HG03135 (cell line): ENCODE results near the gene SVIL.
A peak's percentile ranks its signal among the peaks of the same experiment; 100 is the strongest.

Source experiments
- ATAC-seq: cut with Tn5 transposase; IDR thresholded peaks from one replicate; pipeline ENCODE4 v1.9.1; 2021; ENCODE audit warnings: mild to moderate bottlenecking, moderate library complexity; ENCODE audit not compliant: unreplicated experiment

Gene SVIL

GRCh38 chr10:29650552-29650944, 15.8 kb upstream of the SVIL start:
- ATAC-seq: no peak

GRCh38 chr10:29649561-29650551, 15.1 kb upstream of the SVIL start:
- no peak for ATAC-seq

GRCh38 chr10:29648983-29649268, 14.2 kb upstream of the SVIL start:
- ATAC-seq: no peak

GRCh38 chr10:29648114-29648982, 13.6 kb upstream of the SVIL start:
- ATAC-seq: no peak

GRCh38 chr10:29647478-29647877, 12.7 kb upstream of the SVIL start:
- no peak for ATAC-seq

- ATAC-seq: no peak
These were observed 12.2 kb upstream of the SVIL start for GRCh38 chr10:29646960-29647461.

GRCh38 chr10:29646238-29646902, 11.6 kb upstream of the SVIL start:
- no peak for ATAC-seq

- no peak for ATAC-seq
These were observed 9.2 kb upstream of the SVIL start for GRCh38 chr10:29643771-29644501.

GRCh38 chr10:29642990-29643389, 8.2 kb upstream of the SVIL start:
- ATAC-seq: no peak

- ATAC-seq: no peak
These were observed 2.8 kb upstream of the SVIL start for GRCh38 chr10:29637537-29637936.

- no peak for ATAC-seq
These were observed 1.4 kb upstream of the SVIL start for GRCh38 chr10:29636178-29636577.

- peak; percentile 74 for ATAC-seq
These were observed 957 bp upstream of the SVIL start for GRCh38 chr10:29635711-29636144.

GRCh38 chr10:29634105-29634504, 666 bp downstream of the SVIL start:
- no peak for ATAC-seq

GRCh38 chr10:29631049-29631339, 3.8 kb downstream of the SVIL start:
- no peak for ATAC-seq

GRCh38 chr10:29630205-29631048, 4.3 kb downstream of the SVIL start:
- ATAC-seq: no peak

- no peak for ATAC-seq
These were observed 5.8 kb downstream of the SVIL start for GRCh38 chr10:29628912-29629526.

GRCh38 chr10:29628311-29628710, 6.5 kb downstream of the SVIL start:
- ATAC-seq: no peak

- ATAC-seq: no peak
These were observed 7.3 kb downstream of the SVIL start for GRCh38 chr10:29627201-29628132.
